HG03460 (cell line): ENCODE measurements around the gene SEL1L.
"Not testable (repeated sequence)": the region's sequence is repeated elsewhere in the genome, so short reads cannot be mapped to it uniquely, and the experiment has no call there.

Experiments used
- ATAC-seq: cut with Tn5 transposase; IDR thresholded peaks from one replicate; pipeline ENCODE4 v1.9.1; 2021; ENCODE audit not compliant: unreplicated experiment

Gene SEL1L

DNA sequence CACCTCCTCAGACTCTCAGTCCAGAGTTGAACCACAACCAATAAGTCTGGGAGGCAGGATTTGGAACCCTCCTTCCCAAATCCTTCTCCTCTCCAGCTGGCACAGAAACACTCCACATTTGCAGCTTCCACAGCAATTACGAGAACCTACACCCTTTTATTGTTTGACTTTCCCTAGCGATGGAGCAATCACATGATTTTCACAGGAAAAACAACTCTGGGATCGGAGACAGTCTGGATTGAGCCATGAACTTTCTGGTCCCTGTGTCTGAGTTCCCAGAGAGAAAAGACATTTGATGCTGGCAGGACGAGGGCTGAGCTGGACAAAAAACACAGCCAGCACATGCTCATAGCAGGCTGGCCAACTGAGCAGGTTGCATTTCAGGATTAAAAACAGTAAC lies 84.5 kb downstream of the SEL1L start:
- no peak for ATAC-seq

DNA sequence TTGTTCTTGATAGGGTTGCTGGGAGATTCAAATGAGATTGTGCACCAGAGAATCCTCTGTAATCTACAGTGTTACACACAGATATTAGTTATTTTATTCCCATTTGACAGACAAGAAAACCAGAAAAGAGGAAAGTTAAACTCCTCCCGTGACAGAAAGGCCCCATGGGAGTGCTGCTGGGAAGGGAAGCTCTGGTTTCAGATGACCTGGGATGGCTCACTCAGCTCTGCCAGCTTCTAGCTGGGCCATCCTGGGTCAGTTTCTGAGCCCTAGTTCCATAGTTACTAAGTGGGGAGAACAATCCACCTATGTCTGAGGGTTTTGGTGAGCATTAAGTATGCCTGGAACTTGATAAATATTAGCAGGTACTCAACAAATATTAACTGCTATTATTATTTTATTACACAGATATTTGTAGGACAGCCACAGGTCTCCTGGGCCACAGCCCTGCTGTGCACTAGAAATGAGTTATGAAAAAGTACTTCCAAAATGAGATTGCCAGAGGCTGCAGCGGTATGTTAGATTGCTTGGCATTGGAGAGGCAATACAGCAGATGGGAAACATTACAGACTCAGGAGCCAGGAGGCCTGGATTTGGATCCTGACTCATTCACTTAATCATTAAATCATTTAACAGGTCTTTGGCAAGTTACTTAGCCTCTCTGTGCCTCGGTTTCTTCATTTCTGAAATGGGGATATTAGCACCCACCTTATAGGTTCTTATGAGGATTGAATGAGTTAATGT lies 86.5 kb downstream of the SEL1L start:
- no peak for ATAC-seq

DNA sequence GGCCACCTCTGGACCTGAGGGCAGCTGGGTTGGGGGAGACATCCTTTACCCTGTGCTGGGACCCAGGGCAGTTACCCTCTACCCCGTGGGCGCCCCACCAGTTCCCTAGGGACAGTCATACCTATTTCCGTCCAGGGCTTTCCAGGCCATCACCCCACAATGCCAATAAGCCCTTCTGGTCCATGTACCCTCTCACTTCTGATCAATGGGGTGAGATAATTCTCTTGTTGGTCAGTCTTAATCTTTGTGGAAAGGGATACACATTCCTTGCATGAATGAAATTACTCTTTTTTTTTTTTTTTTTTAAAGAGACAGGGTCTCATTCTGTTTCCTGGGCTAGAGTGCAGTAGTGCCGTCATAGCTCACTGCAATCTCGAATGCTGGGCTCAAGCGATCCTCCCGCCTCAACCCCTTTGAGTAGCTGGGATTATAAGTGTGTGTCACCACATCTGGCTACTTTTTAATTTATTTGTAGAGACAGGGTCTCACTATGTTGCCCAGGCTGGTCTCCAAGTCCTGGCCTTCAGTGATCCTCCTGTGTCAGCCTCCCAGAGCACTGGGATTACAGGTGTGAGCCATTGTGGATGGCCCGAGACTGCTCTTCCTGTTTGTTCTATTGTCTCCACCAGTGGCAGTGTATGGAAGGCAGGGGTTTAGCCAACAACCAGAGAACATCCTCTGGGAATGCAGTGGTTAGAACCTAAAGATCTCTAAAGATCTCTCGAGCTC lies 87.2 kb downstream of the SEL1L start:
- ATAC-seq = no peak

DNA sequence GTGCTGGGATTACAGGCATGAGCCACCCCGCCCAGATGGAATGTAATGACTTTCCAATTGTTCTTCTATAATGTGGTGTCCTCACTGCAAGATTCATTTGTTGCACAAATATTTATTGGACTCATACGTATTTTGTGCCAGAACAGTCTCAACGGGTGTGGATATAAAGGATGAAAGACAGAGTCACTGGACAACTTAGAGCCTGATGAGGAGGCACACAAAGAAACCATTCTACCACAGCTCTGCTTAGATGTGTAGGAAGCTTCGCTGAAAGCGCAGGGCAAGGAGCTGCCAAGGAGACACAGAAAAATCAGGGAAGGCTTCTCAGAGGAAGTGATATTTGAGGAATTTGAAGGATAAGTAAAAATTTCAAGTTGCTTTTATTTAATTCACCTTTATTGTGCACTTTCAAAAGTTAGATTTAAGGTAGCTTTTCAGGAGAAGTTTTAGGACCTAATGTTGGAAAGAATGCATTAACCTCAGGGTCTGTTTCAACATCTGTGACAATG lies 92.0 kb downstream of the SEL1L start:
- ATAC-seq = no peak

DNA sequence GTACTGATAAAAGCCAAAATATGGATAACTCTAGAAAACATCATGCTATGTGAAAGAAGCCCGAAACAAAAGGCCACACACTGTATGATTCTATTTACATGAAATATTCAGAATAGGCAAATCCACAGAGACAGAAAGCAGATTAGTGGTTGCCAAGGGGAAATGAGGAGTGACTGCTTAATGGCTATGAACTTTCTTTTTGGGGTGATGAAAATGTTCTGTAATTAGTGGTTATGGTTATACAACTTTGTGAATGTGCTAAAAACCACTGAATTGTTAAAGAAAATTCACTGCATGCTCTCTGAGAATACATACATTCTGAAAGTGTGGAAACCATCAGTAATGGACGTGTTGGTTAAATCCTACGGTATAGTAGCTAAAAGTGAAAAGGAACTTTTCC lies 93.6 kb downstream of the SEL1L start:
- no peak for ATAC-seq

DNA sequence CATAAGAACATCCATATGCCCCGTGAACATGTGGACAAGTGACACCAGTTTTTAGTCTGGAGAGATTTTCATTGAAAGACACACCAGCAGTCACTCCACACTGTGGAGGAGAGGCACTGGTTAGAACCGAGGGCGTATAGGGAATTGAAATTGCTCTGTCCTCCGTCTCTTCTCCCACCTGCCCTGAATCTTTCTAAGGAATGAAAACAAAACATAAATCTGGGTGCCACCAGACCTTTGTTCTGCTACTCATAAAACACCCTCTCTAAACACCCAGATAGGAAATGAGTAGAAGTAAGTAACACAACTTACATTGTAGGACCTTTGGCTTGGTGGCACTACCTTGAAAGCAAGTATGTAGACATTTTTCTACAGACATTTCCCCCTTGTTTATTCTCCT lies 96.4 kb downstream of the SEL1L start:
- ATAC-seq = no peak

DNA sequence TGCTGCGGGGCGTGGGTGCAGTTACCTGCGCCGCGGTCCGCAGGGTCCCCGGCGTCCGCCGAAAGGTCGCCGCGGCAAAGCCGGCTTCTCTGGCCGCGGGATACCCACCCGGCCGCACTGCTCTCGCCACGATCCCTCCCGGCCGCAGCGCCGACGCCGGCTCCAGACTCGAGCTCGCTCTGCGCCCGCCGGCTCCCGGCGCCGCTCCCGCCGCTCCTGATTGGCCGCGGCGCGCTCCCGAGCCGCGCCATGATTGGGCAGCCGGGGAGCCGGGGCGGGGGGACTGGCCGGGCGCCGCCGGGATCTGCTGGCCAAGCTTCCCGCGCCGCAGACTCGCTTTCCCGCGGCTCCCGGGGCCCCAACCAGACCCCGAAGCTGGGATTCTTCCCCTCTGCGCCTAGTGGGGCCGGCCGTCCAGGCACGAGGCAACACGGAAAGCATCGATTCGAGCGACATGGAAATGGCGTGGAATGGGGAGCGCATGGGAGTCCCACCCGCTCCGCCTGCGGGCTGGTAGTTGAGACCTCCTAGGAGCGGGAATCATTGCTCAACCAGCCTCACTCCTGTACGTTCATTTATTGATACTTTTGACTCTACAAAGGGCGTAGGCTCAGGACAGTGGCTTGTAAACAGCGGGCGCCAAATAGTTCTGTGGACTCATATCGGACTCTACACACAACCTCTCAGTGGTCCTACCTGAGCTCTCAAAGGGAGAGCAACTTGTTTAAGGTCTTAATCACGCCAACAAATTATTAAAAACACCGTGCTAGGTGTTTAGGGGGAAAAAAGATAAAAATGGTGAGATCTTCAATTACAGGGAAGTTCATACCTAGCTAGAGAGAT lies 97.1 kb downstream of the SEL1L start:
- peak; percentile 82 for ATAC-seq

DNA sequence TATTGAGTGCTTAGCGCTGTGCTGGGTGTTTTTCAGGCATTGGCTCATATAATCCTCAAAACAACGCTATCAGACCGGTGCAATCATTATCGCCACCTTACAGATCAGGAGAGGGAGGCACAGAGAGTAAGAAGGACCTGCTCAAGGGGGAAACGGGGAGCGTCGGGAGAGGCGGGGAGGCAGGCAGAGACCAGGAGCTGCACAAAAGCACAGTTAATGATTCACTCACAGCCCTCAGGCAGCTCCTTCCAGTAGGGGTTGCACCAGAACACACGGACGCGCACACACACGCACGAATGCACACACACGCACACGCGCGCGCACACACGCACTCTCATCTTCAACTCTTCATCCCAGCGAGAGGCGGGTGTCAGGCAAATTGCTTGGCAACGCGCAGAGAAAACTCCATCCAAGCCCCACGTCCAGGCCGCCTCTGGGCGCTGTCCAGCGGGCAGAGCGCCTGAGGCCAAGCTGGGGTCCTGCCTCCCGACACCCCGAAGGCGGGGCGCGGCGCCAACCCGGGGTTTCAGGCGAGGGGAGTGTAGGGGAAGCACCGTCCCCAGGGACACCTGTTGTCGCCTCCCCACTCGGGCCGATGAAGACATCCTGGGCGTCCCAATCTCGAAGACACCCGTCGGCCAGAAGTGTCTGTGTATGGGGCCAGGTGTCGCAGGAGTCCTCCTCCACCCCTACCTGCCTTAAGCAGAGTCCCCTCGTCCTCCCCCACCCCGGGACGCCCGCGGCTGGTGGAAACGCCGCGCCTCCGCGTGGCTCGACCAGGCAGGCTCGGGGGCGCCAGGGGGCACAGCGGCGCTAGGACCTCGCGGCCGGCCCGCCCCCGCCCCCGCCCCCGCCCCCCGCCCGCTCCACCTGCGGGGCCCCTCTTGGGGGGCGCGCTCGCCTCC lies 98.0 kb downstream of the SEL1L start:
- ATAC-seq = peak; percentile 47

DNA sequence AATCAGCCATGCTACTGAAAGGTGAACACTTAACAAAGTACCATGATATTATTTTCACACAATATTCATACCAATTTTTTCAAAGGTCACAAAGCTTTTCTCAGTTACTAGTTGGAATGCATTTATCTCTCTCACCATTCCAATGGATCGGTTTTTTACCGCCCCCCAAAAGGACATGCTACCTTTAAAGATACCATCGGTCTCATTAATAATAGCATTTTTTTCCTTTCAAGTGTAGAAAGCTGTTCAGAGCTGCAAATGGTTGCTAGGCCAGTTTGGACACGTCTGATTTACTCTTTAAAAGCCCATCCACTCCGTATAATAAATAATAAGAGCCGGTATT lies 98.6 kb downstream of the SEL1L start:
- ATAC-seq = no peak

DNA sequence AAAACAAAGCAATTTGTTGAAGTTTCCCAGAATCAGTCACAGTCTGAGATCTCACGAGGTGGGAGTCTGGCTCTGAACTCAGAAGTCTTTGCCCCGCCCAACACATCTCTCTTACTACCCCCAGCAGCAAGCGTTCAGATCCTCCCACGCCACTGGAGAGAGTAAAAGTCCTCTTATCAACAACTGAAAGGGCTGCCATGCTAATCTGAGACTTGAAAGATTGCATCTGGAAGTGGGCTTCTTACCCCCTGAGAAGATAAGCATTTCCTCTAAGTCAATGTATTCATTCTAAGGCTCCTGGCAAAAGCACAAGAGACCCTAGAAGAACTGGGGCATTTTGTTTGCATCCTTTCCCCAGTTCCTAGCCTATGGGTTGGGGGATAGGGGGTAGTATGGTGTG lies 99.4 kb downstream of the SEL1L start:
- ATAC-seq = no peak

DNA sequence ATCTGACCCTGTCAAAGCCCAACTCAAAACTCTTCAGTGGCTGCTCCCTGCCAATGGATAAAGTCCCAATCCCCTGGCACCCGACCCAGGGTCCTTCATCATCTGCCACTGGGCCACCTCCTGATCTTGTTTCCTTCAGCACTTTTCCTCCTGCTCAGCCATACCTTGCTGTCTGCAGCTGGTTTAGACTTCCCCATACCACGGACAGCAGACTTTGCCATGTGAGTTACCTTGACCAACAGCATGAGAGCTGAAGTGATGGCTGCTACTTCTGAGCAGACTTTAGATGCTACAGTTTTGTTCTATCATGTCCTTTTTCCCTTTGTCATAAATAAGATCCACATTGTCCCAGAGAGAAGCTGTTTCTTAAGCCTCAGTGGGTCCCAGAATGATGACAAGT lies 100.3 kb downstream of the SEL1L start:
- no peak for ATAC-seq

DNA sequence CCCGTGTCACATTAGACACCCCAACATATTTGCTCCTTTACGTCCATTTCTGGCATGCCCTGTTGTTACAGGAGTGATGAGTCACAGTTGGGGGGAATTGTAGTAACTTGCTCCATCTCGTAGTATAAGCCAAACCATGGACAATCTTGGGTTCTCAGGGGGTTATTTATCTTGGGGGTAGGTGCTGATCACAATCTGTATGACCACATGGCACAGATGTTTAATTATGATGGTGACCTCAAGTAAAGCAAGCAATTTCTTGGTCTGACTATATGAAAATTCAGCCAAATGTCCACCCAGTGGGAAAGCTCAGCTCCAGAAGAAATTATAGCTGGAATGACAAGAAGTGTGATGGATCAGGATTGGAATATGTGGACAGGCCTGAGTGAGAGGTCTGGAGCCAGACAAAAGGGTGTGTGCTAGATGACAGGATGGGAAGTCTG lies 101.4 kb downstream of the SEL1L start:
- no peak for ATAC-seq

DNA sequence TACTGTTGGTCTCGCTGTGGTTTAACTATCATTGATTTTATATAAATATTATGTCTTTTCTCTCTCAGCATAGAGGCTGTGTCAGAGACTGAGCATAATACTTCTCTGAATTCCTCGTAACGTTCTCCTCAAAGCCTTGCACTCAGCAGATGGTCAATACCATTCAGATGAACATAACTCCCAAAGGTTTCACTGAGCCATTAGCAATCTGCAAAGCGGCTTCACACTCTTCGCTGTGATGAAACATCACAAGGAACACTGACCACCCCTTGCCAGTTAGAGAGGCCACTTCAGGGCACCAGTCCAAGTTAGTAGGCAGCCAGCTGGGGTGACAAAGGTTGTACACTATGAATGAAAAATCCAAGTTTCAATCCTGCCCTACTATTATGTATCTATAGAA lies 103.4 kb downstream of the SEL1L start:
- ATAC-seq = no peak

DNA sequence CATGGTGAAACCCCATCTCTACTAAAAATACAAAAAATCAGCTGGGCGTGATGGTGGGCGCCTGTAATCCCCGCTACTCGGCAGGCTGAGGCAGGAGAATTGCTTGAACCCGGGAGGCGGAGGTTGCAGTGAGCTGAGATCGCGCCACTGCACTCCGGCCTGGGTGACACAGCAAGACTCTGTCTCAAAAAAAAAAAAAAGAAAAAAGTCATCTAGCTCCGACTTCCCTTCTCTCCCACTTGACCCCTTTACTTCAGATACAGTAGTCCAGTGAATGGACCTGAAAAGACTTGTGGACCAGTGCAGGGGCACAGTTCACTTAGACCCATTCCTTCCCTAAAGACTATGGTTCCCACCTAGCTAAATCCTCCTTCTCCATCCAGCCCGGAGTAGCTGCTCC lies 103.9 kb downstream of the SEL1L start:
- ATAC-seq = not testable (repeated sequence)

DNA sequence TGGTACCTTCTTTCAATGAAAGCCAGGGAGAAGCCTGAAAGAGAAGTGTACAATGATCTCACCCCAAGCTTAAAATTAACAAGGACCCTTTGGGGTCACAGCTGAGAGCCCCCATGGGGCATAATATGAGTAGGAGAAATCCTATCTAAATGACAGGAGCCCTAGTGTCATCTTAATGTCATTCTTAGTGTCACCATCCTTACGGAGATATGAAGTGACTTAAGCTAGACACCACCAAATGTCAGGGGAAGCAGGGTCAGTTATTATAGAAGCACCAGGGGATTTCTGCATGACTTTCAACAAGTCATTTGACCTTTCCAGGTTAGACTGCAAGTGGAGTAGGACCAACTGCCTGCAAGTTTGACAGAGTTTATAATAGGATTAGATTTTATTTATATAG lies 104.6 kb downstream of the SEL1L start:
- ATAC-seq = no peak

DNA sequence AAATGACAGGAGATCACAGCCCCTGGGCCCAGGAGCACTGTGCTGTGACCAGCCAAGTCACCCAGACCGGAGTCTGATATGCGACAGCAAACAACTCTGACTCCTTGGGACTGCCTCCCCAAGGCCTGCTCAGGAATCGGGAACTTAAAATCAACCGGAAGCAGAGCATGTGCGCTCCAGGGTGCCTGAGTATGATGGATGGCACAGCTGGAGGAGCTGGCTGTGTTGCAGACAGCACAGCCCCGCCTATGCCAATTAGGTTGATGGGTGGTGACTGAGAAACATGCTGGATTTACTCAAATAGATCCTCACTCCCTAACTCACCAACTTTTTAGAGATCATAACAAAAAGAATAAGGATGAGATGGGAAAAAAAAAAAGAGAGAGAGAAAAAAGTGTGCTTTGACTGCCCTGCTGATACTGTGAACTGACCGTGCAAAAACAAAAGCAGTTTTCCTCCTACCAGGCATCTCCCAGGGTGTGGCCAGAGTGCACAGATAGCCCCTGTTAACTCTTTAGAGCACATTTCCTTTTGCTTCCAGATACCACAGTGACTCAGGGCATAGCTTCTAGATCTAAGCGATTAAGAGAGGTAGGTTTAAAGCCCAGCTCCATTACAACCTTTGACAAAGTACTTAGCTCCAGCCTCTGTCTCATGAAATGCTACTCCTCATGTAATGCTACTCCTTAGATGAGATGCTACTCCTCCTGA lies 106.2 kb downstream of the SEL1L start:
- ATAC-seq = no peak

DNA sequence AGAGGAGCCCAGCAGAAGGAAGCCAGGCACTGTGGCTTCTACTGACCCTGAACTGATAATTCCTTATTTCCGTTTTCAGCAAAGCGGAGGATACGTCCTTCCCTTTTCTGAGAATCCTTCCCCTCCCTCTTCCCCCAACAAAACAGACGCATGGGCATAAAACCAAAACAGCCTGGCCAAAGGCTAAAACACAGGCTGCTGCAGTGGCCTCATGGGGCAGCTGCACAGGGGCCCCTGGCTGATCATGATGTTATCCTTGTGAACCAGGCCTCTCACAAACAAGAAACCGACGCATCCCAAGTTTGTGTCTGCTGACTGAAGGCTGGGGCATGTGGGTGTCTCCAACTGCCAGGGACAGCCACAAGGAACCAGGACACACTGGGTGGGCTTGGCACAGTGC lies 110.1 kb downstream of the SEL1L start:
- ATAC-seq = no peak
